Measurements from ENCODE around the gene SPRTN. TPM values are rescaled to one million over a fixed set of nuclear protein-coding genes. Genes with fewer than 3 reads are reported as not detected.

Gene SPRTN
- total and polyA plus RNA-seq, 2 of the 4 experiments (the other 2 are of a cell fraction): 6.5 to 17.4 TPM

DNA sequence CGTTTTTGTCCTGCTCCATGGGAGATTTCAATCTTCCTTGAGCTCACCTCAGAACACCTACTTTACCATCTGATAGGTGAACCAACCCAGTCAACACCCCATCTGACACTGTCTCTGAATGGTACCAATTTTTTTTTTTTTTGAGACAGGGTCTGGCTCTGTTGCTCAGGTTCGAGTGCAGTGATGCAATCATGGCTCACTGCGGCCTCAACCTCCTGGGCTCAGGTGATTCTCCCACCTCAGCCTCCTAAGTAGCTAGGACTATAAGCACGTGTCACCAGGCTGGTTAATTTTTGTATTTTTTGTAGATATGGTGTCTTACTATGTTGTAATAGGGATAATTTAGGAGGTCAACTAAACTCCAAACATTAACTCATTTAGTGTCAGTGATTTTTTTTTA, 36.3 kb downstream of the SPRTN start:
- no peak overlapping the region for H2AFZ ChIP-seq (replicated peaks; ENCODE audit: low read length, poor library complexity)
- in situ Hi-C loops (cut with MboI; ENCODE audit: low sequenced_read_pairs): no loop called here
- ATAC-seq (ENCODE audit: low read depth) (no peak), DNase-seq (no peak)
- H3K56ac ChIP-seq (ENCODE audit: extremely low read depth, insufficient read depth, low read length): no peak overlapping the region
- H3K9ac ChIP-seq (ENCODE audit: low read depth, low read length): no peak overlapping the region
- no peaks in the 10 kb centered on the region for H3K9me3 ChIP-seq (ENCODE audit: control insufficient read depth, insufficient read depth, low read length)
- no peak overlapping the region for H4K91ac ChIP-seq (ENCODE audit: insufficient read depth, low read depth, low read length)
- H2AK5ac ChIP-seq (ENCODE audit: low read depth, low read length): no peak overlapping the region
- no peak for TF ChIP-seq BHLHE40 (IDR thresholded peaks at IDR 0.05; ENCODE audit: low read depth, low read length)
- peak; percentile 1; the same call in 1 of the 2 replicates for TF ChIP-seq CEBPB (IDR thresholded peaks at IDR 0.05; ENCODE audit: low read depth, low read length)
- H4K8ac ChIP-seq (ENCODE audit: low read depth in 2 of 2, low read length in 2 of 2): no peak overlapping the region
- H3K79me1 ChIP-seq (ENCODE audit: low read depth in 1 of 2, low read length in 2 of 2): peaks cover 31 to 66% of the 10 kb centered on the region in 2 experiments
- no peak overlapping the region for H2BK120ac ChIP-seq (ENCODE audit: low read depth, low read length)
- H3K4me2 ChIP-seq (ENCODE audit: low read depth, low read length): no peak overlapping the region
- peaks cover 5% of the 10 kb centered on the region for H3K36me3 ChIP-seq (ENCODE audit: control insufficient read depth, insufficient read depth, low read length)
- H3K27ac ChIP-seq (ENCODE audit: insufficient read depth, low read length): no peak overlapping the region
- intact Hi-C loops (cut with micrococcal nuclease): no loop called here
- H3K4ac ChIP-seq (ENCODE audit: low read depth, low read length): no peak overlapping the region
- no peak overlapping the region for H3K14ac ChIP-seq (replicated peaks; ENCODE audit: low read depth, low read length)
- H3K4me3 ChIP-seq (ENCODE audit: insufficient read depth, low read depth, low read length): no peak overlapping the region
- no peak overlapping the region for H4K5ac ChIP-seq (ENCODE audit: low read depth, low read length)
- H3K18ac ChIP-seq (ENCODE audit: low read depth, low read length): no peak overlapping the region
- peak overlapping the region; percentile 51; the same call in 1 of the 2 replicates for H3K23ac ChIP-seq (ENCODE audit: low read depth, low read length)
- WGBS, 2 experiments (ENCODE audit: extremely low coverage in 2 of 2, insufficient read length in 1 of 2): no CpG with 5 or more reads among the region's 4 CpGs
- H3K9me1 ChIP-seq (ENCODE audit: insufficient read depth, low read length): peaks cover 13% of the 10 kb centered on the region
- H4K20me1 ChIP-seq (ENCODE audit: insufficient read depth, low read length): peaks cover 28% of the 10 kb centered on the region
- H3K4me1 ChIP-seq (ENCODE audit: control insufficient read depth, insufficient read depth, low read length): peaks cover 3% of the 10 kb centered on the region
- H2BK20ac ChIP-seq (ENCODE audit: low read depth, low read length): no peak overlapping the region
- H2AK9ac ChIP-seq (replicated peaks; ENCODE audit: low read depth, low read length, poor library complexity): no peak overlapping the region
- no peak overlapping the region for H2BK5ac ChIP-seq (ENCODE audit: low read depth, low read length, poor library complexity, severe bottlenecking)
- no TSS peak for BruUV-seq (replicated peaks)
- POLR2A ChIA-PET (ENCODE audit: unreplicated experiment): no interaction called here
- no peaks in the 10 kb centered on the region for H3K27me3 ChIP-seq (ENCODE audit: control insufficient read depth, insufficient read depth, low read length)
- no peak overlapping the region for H2BK15ac ChIP-seq (ENCODE audit: low read depth, low read length)
- dilution Hi-C loops (cut with HindIII; ENCODE audit: low sequenced_read_pairs, unreplicated experiment): no loop called here
- CTCF ChIA-PET: interaction anchor here (0.6 to 0.8 kb wide), 3 partner anchors 36 to 63 kb away, joined by 3 to 6 read pairs (median 3); partner anchors contain the start of gene SPRTN
